VCaP (cell line): Measurements from ENCODE around the gene DOCK10.

Experiments used
- H3K27ac ChIP-seq: fragments of 450-650 bp; 2 replicates; pipeline ENCODE4 v1.5.1; 2017
- CTCF ChIP-seq: fragments of 450-650 bp; conservative IDR thresholded peaks from 2 replicates; pipeline ENCODE4 v1.5.1; 2017; ENCODE audit warnings: mild to moderate bottlenecking, moderate library complexity

Gene DOCK10

GRCh38 chr2:224757934-224758548, 284.2 kb downstream of the DOCK10 start:
- TF ChIP-seq CTCF, result no peak
- no peak overlapping the region for H3K27ac ChIP-seq

GRCh38 chr2:224753743-224754540, 288.3 kb downstream of the DOCK10 start:
- no peak for TF ChIP-seq CTCF
- H3K27ac ChIP-seq, result no peak overlapping the region

GRCh38 chr2:224751996-224752698, 290.1 kb downstream of the DOCK10 start:
- TF ChIP-seq CTCF, result no peak

GRCh38 chr2:224749136-224749535, 293.1 kb downstream of the DOCK10 start:
- no peak overlapping the region for H3K27ac ChIP-seq
- peak; percentile 48 for TF ChIP-seq CTCF

More at GRCh38 chr2:224751996-224752698, 290.1 kb downstream of the DOCK10 start:
- no peak overlapping the region for H3K27ac ChIP-seq

GRCh38 chr2:224747765-224748164, 294.5 kb downstream of the DOCK10 start:
- TF ChIP-seq CTCF, result no peak
- H3K27ac ChIP-seq, result no peak overlapping the region

- no peak overlapping the region for H3K27ac ChIP-seq
- no peak for TF ChIP-seq CTCF
These were observed 306.0 kb downstream of the DOCK10 start for GRCh38 chr2:224736227-224736626.

GRCh38 chr2:224734949-224735348, 307.3 kb downstream of the DOCK10 start:
- H3K27ac ChIP-seq, result no peak overlapping the region
- TF ChIP-seq CTCF, result no peak
